DOHH2 (cell line): Measurements from ENCODE around the gene CAND2.

Experiments used
- H3F3A ChIP-seq: fragments of 200-600 bp; sonication (generic), shearing (Covaris generic); 2 replicates; pipeline ENCODE4 v1.6.0; 2016; ENCODE audit warnings: antibody characterized with exemption, mild to moderate bottlenecking; ENCODE audit not compliant: control insufficient read depth, insufficient read depth
- H3K27ac ChIP-seq: fragments of 200-600 bp; sonication (generic); 2 replicates; pipeline ENCODE4 v1.5.1; 2014; ENCODE audit warnings: low read depth, mild to moderate bottlenecking, low read length, moderate library complexity
- H3K27me3 ChIP-seq: fragments of 200-600 bp; sonication (generic); 2 replicates; pipeline ENCODE4 v1.6.1; 2014; ENCODE audit warnings: mild to moderate bottlenecking, low read length, mixed read lengths; ENCODE audit not compliant: control insufficient read depth
- H3K36me3 ChIP-seq: fragments of 200-600 bp; sonication (generic); 2 replicates; pipeline ENCODE4 v1.6.1; 2014; ENCODE audit warnings: mild to moderate bottlenecking, low read length, moderate library complexity, mixed read lengths; ENCODE audit not compliant: control insufficient read depth
- H3K4me1 ChIP-seq: fragments of 200-600 bp; sonication (generic); 2 replicates; pipeline ENCODE4 v1.6.1; 2014; ENCODE audit warnings: mild to moderate bottlenecking, low read length, mixed read lengths; ENCODE audit not compliant: control insufficient read depth
- H3K4me2 ChIP-seq: fragments of 200-600 bp; sonication (generic); 2 replicates; pipeline ENCODE4 v1.6.0; 2014; ENCODE audit warnings: mild to moderate bottlenecking, low read length, moderate library complexity
- H3K4me3 ChIP-seq: fragments of 200-600 bp; sonication (generic); 2 replicates; pipeline ENCODE4 v1.5.1; 2014; ENCODE audit warnings: mild to moderate bottlenecking, low read length, mixed read lengths
- H3K79me2 ChIP-seq: fragments of 200-600 bp; sonication (generic); 2 replicates; pipeline ENCODE4 v1.6.1; 2014; ENCODE audit warnings: mild to moderate bottlenecking, low read length, mixed read lengths; ENCODE audit not compliant: control insufficient read depth
- H3K9me2 ChIP-seq: fragments of 200-600 bp; sonication (generic); replicated peaks from 2 replicates; pipeline ENCODE4 v1.6.1; 2014; ENCODE audit warnings: mild to moderate bottlenecking, low read length, mixed read lengths; ENCODE audit not compliant: control insufficient read depth
- H3K9me3 ChIP-seq: fragments of 200-600 bp; sonication (generic); 2 replicates; pipeline ENCODE4 v1.6.1; 2014; ENCODE audit warnings: antibody characterized with exemption, low read length, mixed read lengths; ENCODE audit not compliant: control insufficient read depth, insufficient read depth
- H4K20me1 ChIP-seq: fragments of 200-600 bp; sonication (generic); 2 replicates; pipeline ENCODE4 v1.6.0; 2014; ENCODE audit warnings: low read depth, mild to moderate bottlenecking, antibody characterized with exemption, low read length, moderate library complexity; ENCODE audit not compliant: control insufficient read depth, insufficient read depth
- CTCF ChIP-seq: fragments of 200-600 bp; sonication (generic); IDR thresholded peaks from one replicate; pipeline ENCODE4 v1.5.1; 2014; ENCODE audit warnings: antibody characterized with exemption, mild to moderate bottlenecking, low read depth, low read length; ENCODE audit not compliant: poor library complexity, severe bottlenecking
- EZH2phosphoT487 ChIP-seq: fragments of 200-600 bp; sonication (generic); IDR thresholded peaks from 2 replicates; pipeline ENCODE4 v1.6.1; 2017; ENCODE audit warnings: borderline replicate concordance, mild to moderate bottlenecking, antibody characterized with exemption, low read length, moderate library complexity, mixed read lengths

The CAND2 gene

GRCh38 chr3:12822725-12823373 is 26.4 kb downstream of the CAND2 start:
- H3K4me2 ChIP-seq: no peak overlapping the region
- H3K9me3 ChIP-seq: no peaks in the 10 kb centered on the region

GRCh38 chr3:12824299-12824698 is 27.8 kb downstream of the CAND2 start:
- Histone ChIP-seq H3K79me2 (no peaks in the 10 kb centered on the region), H3K27me3 (no peaks in the 10 kb centered on the region), H3K9me3 (no peaks in the 10 kb centered on the region), H3K4me3 (no peak overlapping the region), H3K4me2 (no peak overlapping the region), H4K20me1 (no peaks in the 10 kb centered on the region), H3F3A (no peaks in the 10 kb centered on the region), H3K4me1 (peaks cover 2% of the 10 kb centered on the region), H3K36me3 (no peaks in the 10 kb centered on the region), H3K9me2 (no peaks in the 10 kb centered on the region), H3K27ac (no peak overlapping the region)
- TF ChIP-seq EZH2phosphoT487 (no peak), CTCF (no peak)

More at GRCh38 chr3:12822725-12823373, 26.4 kb downstream of the CAND2 start:
- no peaks in the 10 kb centered on the region for H3K79me2 ChIP-seq
- no peaks in the 10 kb centered on the region for H3K36me3 ChIP-seq
- no peak overlapping the region for H3K4me3 ChIP-seq
- H3K9me2 ChIP-seq: no peaks in the 10 kb centered on the region
- H3F3A ChIP-seq: no peaks in the 10 kb centered on the region
- no peak overlapping the region for H3K27ac ChIP-seq
- peaks cover 14% of the 10 kb centered on the region for H3K4me1 ChIP-seq
- TF ChIP-seq CTCF (peak; percentile 45), EZH2phosphoT487 (no peak)
- no peaks in the 10 kb centered on the region for H4K20me1 ChIP-seq
- no peaks in the 10 kb centered on the region for H3K27me3 ChIP-seq

GRCh38 chr3:12825156-12825555 is 28.7 kb downstream of the CAND2 start:
- Histone ChIP-seq H3F3A (no peaks in the 10 kb centered on the region), H3K4me3 (no peak overlapping the region), H4K20me1 (no peaks in the 10 kb centered on the region)

More at GRCh38 chr3:12825156-12825555, 28.7 kb downstream of the CAND2 start:
- Histone ChIP-seq H3K27ac (no peak overlapping the region), H3K9me2 (no peaks in the 10 kb centered on the region), H3K27me3 (no peaks in the 10 kb centered on the region), H3K4me2 (no peak overlapping the region), H3K4me1 (no peaks in the 10 kb centered on the region), H3K9me3 (no peaks in the 10 kb centered on the region), H3K79me2 (no peaks in the 10 kb centered on the region), H3K36me3 (no peaks in the 10 kb centered on the region)
- TF ChIP-seq CTCF (no peak), EZH2phosphoT487 (no peak)
